NCI-H1048 (cell line): Measurements from ENCODE around the gene ANKRD66.
A peak's percentile ranks its signal among the peaks of the same experiment; 100 is the strongest.
"Not testable (repeated sequence)": the region's sequence is repeated elsewhere in the genome, so short reads cannot be mapped to it uniquely, and the experiment has no call there.

Experiments used
- DNase-seq: peaks from one replicate; lab custom pipeline; 2025; lab: John Stamatoyannopoulos, UW

The ANKRD66 gene

GRCh38 chr6:46755865-46756264, 9.1 kb downstream of the ANKRD66 start:
- DNase-seq, result no peak

- DNase-seq, result no peak
These were observed 9.9 kb downstream of the ANKRD66 start for GRCh38 chr6:46756469-46757213.

DNA sequence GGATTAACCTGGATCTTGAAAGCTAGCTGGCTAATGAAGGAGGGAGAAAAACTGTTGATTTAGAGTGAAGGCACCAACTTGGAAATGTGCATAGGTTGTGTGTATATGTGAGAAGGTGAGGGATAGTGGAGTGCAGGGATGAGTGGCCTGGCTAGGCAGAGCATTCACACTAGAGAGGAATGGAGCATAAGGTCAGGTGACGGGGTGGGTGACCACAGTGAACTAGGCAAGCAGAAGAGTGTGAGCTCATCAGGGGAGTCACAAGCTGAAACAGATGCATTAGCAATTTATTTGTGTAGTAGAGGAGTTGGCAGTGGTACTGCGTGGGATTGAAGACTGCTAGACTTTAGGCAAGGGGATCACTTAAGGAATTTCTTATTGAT, 10.5 kb downstream of the ANKRD66 start:
- no peak for DNase-seq

- no peak for DNase-seq
These were observed 12.4 kb downstream of the ANKRD66 start for GRCh38 chr6:46758960-46759753.

DNA sequence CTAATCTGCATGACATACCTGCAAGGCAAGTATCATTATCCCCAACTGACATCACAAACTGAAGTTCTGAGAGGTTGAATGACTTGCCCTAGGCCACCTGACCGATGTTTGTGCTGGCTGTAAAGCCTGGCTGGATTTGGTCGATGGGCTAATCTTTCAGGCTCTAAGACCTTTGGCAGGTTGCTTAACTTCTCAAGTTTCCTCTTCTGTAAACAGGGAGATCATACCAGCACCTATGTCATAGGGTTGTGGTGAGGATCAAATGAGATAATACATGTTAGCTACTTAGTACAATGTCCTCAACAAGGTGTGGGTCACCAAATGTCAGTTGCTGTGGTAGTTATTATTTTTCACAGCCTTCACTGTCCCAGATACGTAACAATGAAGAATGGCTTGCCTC, 14.2 kb downstream of the ANKRD66 start:
- DNase-seq, result no peak

- DNase-seq, result no peak
These were observed 16.7 kb downstream of the ANKRD66 start for GRCh38 chr6:46763466-46763865.

DNA sequence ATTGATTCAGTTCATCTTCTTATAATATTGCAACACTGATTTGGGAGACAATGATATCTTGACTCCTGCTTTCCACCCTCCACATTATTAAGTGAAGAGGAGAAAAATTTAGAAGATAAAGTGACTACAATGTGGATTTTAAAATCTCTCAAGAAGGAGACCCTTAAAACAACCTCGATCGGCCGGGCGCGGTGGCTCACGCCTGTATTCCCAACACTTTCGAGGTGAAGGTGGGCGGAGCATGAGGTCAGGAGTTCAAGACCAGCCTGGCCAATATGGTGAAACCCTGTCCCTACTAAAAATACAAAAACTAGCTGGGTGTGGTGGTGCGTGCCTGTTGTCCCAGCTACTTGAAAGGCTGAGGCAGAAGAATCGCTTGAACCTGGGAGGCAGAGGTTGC, 17.5 kb downstream of the ANKRD66 start:
- DNase-seq, result not testable (repeated sequence)

DNA sequence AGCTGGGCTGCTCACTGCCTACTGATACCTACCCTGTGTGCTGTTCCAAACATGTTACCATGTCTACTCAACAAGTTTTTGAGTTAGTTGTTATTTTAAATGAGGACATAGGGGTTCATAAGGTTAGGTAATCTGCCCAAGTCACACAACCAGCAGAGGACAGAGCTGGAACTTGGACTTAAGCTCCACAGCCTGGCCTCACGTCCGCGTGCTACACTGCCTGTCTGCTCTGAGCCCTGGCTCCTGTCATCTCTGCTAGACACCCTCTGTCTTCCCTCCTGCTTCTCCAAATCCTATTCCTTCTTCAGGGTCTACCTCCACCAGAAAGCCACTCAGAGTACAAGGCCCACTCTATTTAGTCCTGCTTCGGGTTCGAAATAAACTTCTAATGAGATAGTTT, 18.2 kb downstream of the ANKRD66 start:
- no peak for DNase-seq

DNA sequence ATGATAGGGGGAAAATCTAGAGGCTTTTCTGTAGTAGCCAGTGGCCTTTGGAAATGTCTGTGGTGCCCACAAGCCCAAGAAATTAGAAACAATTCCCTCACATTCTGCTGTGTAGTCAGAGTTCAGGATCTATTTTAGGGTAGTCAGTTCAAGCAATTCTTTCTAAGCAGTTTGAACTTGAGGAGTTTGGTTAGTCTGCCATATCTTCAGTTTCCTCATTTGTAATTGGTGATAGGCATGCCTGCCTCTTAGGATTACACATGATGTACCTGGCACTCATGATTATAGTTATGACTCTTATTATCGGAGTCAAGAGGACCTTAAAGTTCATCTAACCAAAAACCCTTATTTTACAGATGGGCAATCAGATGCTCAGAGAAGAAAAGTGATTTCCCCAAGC, 25.3 kb downstream of the ANKRD66 start:
- DNase-seq, result no peak

DNA sequence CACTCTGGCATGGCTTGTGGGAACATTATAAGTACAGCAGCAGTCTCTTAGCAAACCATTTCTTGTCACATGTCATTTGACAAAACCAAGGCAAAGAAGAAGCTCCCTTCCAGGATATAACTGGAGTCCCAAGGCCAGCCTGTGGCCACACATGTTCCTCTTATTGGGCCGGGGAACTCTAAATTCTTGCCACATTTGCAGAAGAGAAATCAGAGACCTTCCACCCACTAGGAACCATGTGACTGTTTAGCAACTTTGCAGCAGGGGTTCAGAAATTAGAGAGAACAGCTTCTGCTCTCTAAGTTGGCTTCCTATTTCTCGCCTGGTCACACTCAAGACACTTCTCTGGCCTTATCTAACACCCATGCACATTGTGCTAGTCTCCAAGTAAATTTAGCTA, 26.0 kb downstream of the ANKRD66 start:
- DNase-seq, result no peak

- DNase-seq, result no peak
These were observed 26.6 kb downstream of the ANKRD66 start for GRCh38 chr6:46773201-46773855.

DNA sequence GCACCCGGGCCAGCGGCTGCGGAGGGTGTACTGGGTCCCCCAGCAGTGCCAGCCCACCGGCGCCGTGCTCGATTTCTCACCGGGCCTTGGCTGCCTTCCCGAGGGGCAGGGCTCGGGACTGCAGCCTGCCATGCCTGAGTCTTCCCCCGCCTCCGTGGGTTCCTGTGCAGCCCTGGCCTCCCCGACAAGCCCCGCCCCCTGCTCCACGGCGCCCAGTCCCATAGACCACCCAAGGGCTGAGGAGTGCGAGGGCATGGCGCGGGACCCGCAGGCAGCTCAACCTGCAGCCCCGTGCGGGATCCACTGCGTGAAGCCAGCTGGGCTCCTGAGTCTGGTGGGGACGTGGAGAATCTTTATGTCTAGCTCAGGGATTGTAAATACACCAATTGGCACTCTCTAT, 28.0 kb downstream of the ANKRD66 start:
- not testable (repeated sequence) for DNase-seq

GRCh38 chr6:46776070-46776712, 29.5 kb downstream of the ANKRD66 start:
- DNase-seq, result no peak

DNA sequence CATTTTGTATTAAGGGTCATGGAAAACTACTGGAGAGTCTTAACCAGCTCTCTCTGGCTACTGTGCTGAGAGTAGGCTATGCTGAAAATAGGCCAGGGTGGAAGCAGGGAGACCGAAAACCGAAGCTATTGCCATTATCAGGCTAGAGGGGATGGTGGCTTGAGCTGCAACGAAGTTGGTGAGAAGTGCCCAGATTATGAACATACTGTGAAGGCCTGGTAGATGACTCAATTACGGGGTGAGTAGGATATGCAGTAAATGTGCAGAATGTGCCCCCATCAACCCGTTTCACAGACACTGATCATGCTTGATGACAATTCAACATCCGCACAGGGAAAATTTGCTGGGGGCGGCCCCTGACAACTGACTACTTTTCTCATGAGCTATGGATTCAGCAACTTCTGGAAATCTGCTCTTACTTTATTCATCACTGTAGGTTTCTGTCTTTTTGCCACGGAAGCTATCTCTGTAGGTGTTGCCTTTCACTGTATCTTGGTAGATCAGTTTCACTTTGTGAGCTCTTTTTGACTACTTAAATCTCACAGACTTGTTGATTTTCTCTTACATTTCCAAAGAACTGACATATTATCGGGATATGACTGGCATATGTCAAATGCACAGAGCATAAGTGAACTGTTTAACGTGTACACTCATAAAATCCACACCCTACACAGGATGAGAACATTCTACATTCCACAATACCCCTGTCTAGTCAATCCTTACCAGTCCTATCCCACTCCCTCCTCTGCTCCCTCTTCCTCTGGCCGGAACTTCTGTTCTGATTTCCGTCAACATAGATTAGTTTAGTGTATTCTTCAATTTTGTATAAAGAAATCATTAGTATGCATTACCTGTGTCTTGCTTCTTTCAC, 31.0 kb downstream of the ANKRD66 start:
- no peak for DNase-seq

DNA sequence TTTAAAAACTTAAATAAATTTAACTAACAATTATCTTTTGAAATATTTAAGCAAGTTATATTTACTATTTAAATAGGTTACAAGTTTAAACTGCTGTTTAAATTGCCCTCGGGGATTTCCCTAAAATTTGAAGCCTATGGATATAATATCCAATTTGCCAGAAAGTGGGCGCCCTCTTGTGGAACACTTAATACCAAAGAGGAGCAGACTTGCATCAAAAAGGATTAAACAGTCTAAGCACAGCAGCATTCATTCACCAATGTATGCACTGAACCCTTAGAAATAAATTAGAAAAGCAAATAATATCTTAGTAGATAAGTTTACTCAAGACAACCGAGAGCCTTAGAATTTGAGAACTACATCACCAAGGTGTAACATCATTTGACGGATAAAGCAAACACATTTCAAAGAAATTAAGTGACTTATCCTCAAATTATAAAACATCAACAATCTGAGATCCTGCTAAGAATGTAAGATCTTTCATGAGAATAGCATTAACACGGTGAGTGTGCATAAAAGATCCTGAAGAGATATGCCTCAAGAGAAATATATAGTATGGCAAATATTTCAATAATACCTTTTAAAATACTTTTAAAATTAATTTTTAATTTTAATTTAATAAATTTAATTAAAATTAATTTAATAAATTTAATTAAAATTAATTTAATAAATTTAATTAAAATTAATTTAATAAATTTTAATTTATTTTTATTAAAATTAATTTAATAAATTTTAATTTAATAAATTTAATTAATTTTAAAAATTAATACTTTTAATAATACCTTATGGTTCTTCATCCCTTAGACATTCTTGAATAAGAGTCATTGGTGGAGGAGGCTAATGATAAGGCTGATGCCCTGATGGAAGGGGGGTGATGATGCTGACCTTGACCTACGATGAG, 35.0 kb downstream of the ANKRD66 start:
- peak; percentile 47 for DNase-seq

GRCh38 chr6:46784535-46784934, 37.8 kb downstream of the ANKRD66 start:
- no peak for DNase-seq

GRCh38 chr6:46787871-46788540, 41.3 kb downstream of the ANKRD66 start:
- no peak for DNase-seq

DNA sequence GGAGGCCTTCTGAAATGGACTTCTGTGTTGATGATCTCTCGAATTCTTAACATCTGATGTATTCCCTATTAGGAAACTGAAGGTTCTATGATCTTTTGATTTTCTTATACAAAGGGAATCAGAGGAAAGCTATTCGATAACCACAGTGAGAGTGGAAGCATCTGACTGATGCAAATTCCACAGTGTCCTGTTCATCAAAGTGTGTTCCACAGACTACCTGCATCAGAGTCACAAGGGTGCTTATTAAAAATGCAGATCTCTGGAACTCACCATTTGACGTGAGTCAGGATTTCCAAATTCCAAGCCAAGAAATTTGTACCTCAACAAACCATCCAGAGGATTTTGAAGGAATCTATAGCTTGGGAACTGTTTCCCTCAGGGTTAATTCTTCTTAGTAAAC, 42.1 kb downstream of the ANKRD66 start:
- no peak for DNase-seq

- DNase-seq, result no peak
These were observed 43.0 kb downstream of the ANKRD66 start for GRCh38 chr6:46789434-46790354.
